Common myeloid progenitor, CD34-positive (primary cell): ENCODE results near the gene PTPN5.

Source experiments
- CTCF ChIA-PET: fragments of 350-600 bp; sonication (Branson Sonifier 250); formaldehyde crosslinking; loops from one replicate; lab custom pipeline; 2021; ENCODE audit warnings: antibody characterized with exemption; lab: Charles Lee
- POLR2A ChIA-PET: fragments of 350-600 bp; sonication (Branson Sonifier 250); formaldehyde crosslinking; loops from one replicate; lab custom pipeline; 2021; ENCODE audit warnings: antibody characterized with exemption; lab: Charles Lee
- DNase-seq, 3 donors: peaks; one replicate each; pipeline versions ENCODE4 v3.0.0 to v3.0.0-alpha.2; 2013
- H3K27ac ChIP-seq, 2 experiments: 1 replicate in 1 of 2; 2 replicates in 1 of 2; pipeline ENCODE4 v1.7.0; 2013; ENCODE audit warnings: inconsistent platforms in 2 of 2, low read length in 2 of 2, mild to moderate bottlenecking in 2 of 2, low read depth in 1 of 2, moderate library complexity in 1 of 2; ENCODE audit not compliant: severe bottlenecking in 2 of 2, insufficient read depth in 1 of 2, poor library complexity in 1 of 2
- H3K27me3 ChIP-seq, 5 experiments: replicated peaks in 2 of 5; 1 replicate in 3 of 5; 2 replicates in 2 of 5; pipeline versions ENCODE4 v1.6.1 to v1.7.0; 2013; ENCODE audit warnings: low read length in 4 of 5, mild to moderate bottlenecking in 2 of 5, moderate library complexity in 2 of 5, inconsistent platforms in 1 of 5; ENCODE audit not compliant: insufficient read depth in 5 of 5, control insufficient read depth in 4 of 5
- H3K36me3 ChIP-seq, 4 experiments: 1 replicate in 2 of 4; 2 replicates in 2 of 4; pipeline versions ENCODE4 v1.6.1 to v1.7.0; 2013; ENCODE audit warnings: low read length in 3 of 4, control low read depth in 1 of 4, mild to moderate bottlenecking in 1 of 4; ENCODE audit not compliant: control insufficient read depth in 4 of 4, insufficient read depth in 4 of 4
- H3K4me1 ChIP-seq, 4 experiments: 1 replicate in 3 of 4; 2 replicates in 1 of 4; pipeline versions ENCODE4 v1.6.1 to v1.7.1; 2013; ENCODE audit warnings: low read length in 3 of 4, mild to moderate bottlenecking in 3 of 4, control low read depth in 1 of 4, inconsistent platforms in 1 of 4, moderate library complexity in 1 of 4; ENCODE audit not compliant: control insufficient read depth in 4 of 4, insufficient read depth in 4 of 4; ENCODE audit errors: control extremely low read depth in 1 of 4
- H3K4me3 ChIP-seq, 7 experiments: 1 replicate in 4 of 7; 2 replicates in 3 of 7; pipeline versions ENCODE4 v1.5.1 to v1.7.0; 2013; ENCODE audit warnings: mild to moderate bottlenecking in 7 of 7, low read length in 6 of 7, moderate library complexity in 6 of 7, inconsistent platforms in 2 of 7, low read depth in 2 of 7, control low read depth in 1 of 7; ENCODE audit not compliant: insufficient read depth in 4 of 7, control insufficient read depth in 1 of 7; ENCODE audit errors: extremely low read depth in 1 of 7
- H3K9me3 ChIP-seq, 5 experiments: 1 replicate in 4 of 5; 2 replicates in 1 of 5; pipeline versions ENCODE4 v1.6.1 to v1.7.1; 2013; ENCODE audit warnings: low read length in 4 of 5, mild to moderate bottlenecking in 2 of 5, inconsistent platforms in 1 of 5, low read depth in 1 of 5, moderate library complexity in 1 of 5; ENCODE audit not compliant: control insufficient read depth in 4 of 5, insufficient read depth in 2 of 5; ENCODE audit errors: control extremely low read depth in 1 of 5
- WGBS: methylation state at CpG from one replicate; pipeline ENCODE4 v1.1.5; 2013; ENCODE audit not compliant: insufficient coverage; 5-methylcytosine and 5-hydroxymethylcytosine counted together

Gene PTPN5

DNA sequence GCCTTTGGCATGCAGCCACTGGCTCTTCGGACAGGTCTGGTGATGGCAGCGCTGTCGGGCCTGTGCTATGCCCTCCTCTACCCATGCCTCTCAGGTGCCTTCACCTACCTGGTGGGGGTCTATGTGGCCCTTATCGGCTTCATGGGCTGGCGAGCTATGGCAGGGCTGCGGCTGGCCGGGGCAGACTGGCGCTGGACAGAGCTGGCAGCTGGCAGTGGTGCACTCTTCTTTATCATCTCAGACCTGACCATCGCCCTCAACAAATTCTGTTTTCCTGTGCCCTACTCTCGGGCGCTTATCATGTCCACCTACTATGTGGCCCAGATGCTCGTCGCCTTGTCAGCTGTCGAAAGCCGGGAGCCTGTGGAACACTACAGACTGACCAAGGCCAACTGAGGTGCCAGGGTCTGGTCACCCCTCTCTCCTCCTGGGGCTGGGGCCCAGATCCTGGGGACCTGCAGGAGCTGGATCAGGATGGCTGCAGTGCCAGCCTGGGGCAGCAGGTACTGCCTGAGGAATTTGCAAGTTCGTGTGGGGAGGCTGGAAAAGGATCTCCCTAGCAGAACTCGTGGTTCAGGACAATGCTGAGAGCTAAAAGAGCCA is 89.9 kb downstream of the PTPN5 start:
- peaks cover 0 to 30% (median 0%) of the 10 kb centered on the region in 5 experiments for H3K27me3 ChIP-seq
- H3K4me3 ChIP-seq: no peak overlapping the region
- 94% methylated on average over 14 of the region's 17 CpGs for WGBS
- H3K4me1 ChIP-seq: peaks cover 10 to 41% (median 28%) of the 10 kb centered on the region in 4 experiments
- ChIA-PET CTCF (interaction anchor here (1.4 to 2.2 kb wide), 2 partner anchors 20 to 162 kb away, joined by 5 read pairs; no protein-coding TSS in a partner anchor), POLR2A (no interaction called here)
- peaks cover 0 to 8% (median 0%) of the 10 kb centered on the region in 4 experiments for H3K36me3 ChIP-seq
- H3K27ac ChIP-seq: no peak overlapping the region
- no peak for DNase-seq
- H3K9me3 ChIP-seq: no peaks in the 10 kb centered on the region

DNA sequence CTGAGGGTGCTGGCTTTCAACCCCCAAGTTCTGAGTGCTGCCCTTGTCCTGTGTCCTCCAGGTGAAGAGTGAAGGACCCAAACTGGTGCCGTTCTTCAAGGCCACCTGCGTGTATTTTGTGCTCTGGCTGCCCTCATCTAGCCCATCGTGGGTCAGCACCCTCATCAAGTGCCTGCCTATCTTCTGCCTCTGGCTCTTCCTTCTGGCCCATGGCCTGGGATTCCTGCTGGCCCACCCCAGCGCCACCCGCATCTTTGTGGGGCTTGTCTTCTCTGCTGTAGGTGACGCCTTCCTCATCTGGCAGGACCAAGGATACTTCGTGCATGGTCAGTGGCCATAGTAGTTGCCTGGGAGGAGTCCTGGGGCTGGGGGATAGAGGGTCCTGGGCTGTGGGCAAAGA is 90.7 kb downstream of the PTPN5 start:
- Histone ChIP-seq H3K36me3 (peaks cover 0 to 8% (median 0%) of the 10 kb centered on the region in 4 experiments), H3K9me3 (no peaks in the 10 kb centered on the region), H3K27me3 (peaks cover 0 to 26% (median 0%) of the 10 kb centered on the region in 5 experiments), H3K4me1 (peaks cover 10 to 33% (median 24%) of the 10 kb centered on the region in 4 experiments), H3K4me3 (no peak overlapping the region), H3K27ac (no peak overlapping the region)
- CTCF ChIA-PET: interaction anchor here (2.2 kb wide), 1 partner anchor 21 kb away, joined by 5 read pairs; no protein-coding TSS in a partner anchor
- no peak for DNase-seq
- WGBS: 87% methylated on average over 3 of the region's 7 CpGs
- POLR2A ChIA-PET: no interaction called here

DNA sequence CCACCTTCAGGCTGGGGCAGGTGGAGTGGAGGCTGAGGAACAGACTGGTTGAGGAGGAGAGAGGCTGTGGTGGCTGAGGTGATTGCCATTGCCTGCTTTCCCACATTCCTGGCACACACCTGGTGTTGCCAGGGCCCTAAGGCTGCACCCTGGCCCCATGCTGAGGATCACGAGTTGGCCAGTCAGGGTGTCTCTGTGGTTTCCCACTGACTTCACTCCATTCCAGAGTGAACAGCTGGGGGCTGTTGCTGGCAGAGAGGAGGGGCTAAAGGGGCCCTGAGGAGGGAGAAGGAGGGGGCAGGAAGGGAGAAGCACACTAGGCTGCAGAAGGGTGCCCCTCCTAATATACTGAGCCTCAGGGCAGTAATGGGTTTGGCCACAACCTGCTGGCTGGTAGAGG is 91.2 kb downstream of the PTPN5 start:
- Histone ChIP-seq H3K4me3 (no peak overlapping the region), H3K27me3 (peaks cover 0 to 25% (median 0%) of the 10 kb centered on the region in 5 experiments), H3K36me3 (peaks cover 0 to 8% (median 0%) of the 10 kb centered on the region in 4 experiments), H3K4me1 (peaks cover 8 to 28% (median 20%) of the 10 kb centered on the region in 4 experiments), H3K27ac (no peak overlapping the region), H3K9me3 (no peaks in the 10 kb centered on the region)
- ChIA-PET POLR2A (no interaction called here), CTCF (interaction anchor here (1.5 to 1.6 kb wide), 2 partner anchors 21 to 31 kb away, joined by 3 to 4 read pairs; no protein-coding TSS in a partner anchor)
- DNase-seq: peak in 1 of 3 donors; percentile 22
- WGBS: no CpG with 5 or more reads among the region's 1 CpG

DNA sequence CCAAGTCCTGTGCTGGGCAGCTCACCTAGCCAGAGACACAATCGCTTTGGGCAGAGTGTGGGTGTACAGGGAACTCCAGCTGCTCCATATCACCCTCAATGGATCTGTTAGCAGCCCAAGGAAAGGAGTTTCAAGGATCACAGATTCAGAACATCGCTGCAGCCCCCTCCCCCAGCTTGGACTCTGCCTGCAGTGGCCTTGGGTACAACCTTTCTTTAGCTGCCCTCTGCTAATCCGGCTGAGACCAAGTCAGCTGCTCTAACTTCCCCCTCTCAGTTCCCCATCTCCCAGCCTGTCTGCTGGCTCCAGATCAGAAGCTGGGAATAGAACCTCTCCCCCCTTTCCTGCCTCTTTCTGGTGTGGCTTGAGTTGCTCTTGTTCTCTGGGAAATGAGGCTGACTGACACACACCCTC is 91.7 kb downstream of the PTPN5 start:
- H3K27me3 ChIP-seq: peaks cover 0 to 23% (median 0%) of the 10 kb centered on the region in 5 experiments
- WGBS: 80% methylated on average over 2 of the region's 3 CpGs
- no peak overlapping the region for H3K4me3 ChIP-seq
- H3K36me3 ChIP-seq: peaks cover 0 to 8% (median 0%) of the 10 kb centered on the region in 4 experiments
- CTCF ChIA-PET: interaction anchor here (1.2 to 1.6 kb wide), 3 partner anchors 22 to 55 kb away, joined by 3 to 4 read pairs (median 3); no protein-coding TSS in a partner anchor
- no peak for DNase-seq
- peaks cover 4 to 23% (median 19%) of the 10 kb centered on the region in 4 experiments for H3K4me1 ChIP-seq
- no peak overlapping the region for H3K27ac ChIP-seq
- POLR2A ChIA-PET: no interaction called here
- H3K9me3 ChIP-seq: no peaks in the 10 kb centered on the region

DNA sequence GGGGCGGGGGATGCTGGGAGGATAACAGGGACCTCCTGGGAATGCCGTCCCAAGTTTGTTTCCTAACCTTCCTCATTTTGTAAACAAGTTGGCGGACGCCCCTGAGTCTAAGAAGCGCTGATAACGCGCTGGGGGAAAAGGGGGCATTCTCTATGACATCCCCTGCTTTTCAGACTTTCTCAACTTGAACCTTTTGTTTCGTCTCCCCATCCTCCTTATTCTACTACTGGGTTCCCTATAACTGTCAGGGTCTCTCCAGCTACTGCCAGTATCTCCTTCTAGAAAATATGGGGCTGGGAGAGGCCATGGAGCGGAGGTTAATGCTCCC is 92.4 kb downstream of the PTPN5 start:
- ChIA-PET POLR2A (no interaction called here), CTCF (interaction anchor here (1.2 to 1.6 kb wide), 3 partner anchors 22 to 54 kb away, joined by 3 to 4 read pairs (median 3); no protein-coding TSS in a partner anchor)
- no peak for DNase-seq
- peaks cover 4 to 21% (median 19%) of the 10 kb centered on the region in 4 experiments for H3K4me1 ChIP-seq
- peak overlapping the region; percentile 31 to 80 (median 64) for H3K4me3 ChIP-seq
- peaks cover 0 to 19% (median 0%) of the 10 kb centered on the region in 5 experiments for H3K27me3 ChIP-seq
- 17% methylated on average over 7 of the region's 9 CpGs for WGBS
- no peaks in the 10 kb centered on the region for H3K9me3 ChIP-seq
- H3K27ac ChIP-seq: no peak overlapping the region
- peaks cover 0 to 8% (median 0%) of the 10 kb centered on the region in 4 experiments for H3K36me3 ChIP-seq

DNA sequence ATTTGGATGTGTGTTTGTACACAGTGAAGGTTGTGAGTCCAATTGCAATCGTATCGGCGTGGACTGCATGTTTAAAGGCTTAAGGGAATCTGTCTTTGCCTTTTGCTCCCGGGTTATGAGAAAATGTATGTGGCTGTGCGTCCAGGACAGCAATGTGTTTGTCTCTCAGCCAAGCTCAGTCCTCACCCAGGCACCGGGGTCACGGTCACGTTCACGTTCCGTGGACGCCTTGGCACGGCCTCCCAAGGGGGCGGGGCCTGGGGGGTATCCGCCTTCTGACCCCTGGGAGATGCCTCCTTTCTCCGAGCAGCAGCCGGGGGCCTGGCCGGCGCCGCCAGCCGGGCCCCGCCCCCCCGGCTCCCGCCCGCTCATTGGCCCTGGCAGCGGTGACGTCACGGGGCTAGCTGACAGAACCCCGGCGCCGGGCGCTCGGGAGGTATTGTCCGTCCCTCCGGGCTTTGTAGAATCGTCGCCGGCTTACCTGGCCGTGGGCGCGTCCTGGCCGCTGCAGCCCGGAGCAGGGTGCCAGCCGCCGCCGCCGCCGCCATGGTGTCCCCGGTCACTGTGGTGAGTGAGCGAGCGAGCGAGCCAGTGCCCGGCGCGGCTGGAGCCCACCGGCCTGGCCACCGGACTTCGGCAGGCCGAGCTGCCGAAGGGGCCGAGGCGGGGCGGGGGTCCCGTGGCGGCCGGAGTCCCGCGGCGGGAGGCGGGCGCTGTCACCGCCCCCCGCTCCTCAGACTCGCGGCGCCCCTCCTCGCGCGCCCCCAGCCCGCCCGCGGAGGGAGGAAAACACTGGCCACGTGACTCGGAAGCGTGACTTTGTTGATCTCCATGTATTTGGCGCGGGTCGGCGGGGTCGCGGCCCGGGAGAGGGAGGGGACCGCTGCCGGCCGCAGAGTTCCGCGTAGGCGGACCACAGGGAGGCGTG is 93.0 kb downstream of the PTPN5 start, which contains the start of gene TMEM86A:
Gene TMEM86A (plus strand): TSS at position 439 of the 928 bp plus-strand sequence. CDS start 108 bp downstream, at position 547.
- DNase-seq: peak; percentile 76 to 83 (median 81)
- Histone ChIP-seq H3K9me3 (no peaks in the 10 kb centered on the region), H3K27ac (no peak within 1 kb of the TSS), H3K27me3 (peaks cover 0 to 17% (median 0%) of the 10 kb centered on the region in 5 experiments), H3K4me3 (peak within 1 kb of the TSS; percentile 31 to 80 (median 64)), H3K36me3 (peaks cover 0 to 8% (median 0%) of the 10 kb centered on the region in 4 experiments), H3K4me1 (peaks cover 4 to 21% (median 19%) of the 10 kb centered on the region in 4 experiments)
- ChIA-PET POLR2A (interaction anchor here (0.6 kb wide), 1 partner anchor 166 kb away, joined by 3 read pairs; no protein-coding TSS in a partner anchor), CTCF (interaction anchor here (1.2 to 1.7 kb wide), 4 partner anchors 23 to 54 kb away, joined by 3 to 7 read pairs (median 4); no protein-coding TSS in a partner anchor)
- WGBS: 0% methylated on average over 60 of the region's 98 CpGs
